Stimulated activated CD4-positive, alpha-beta T cell treated with anti-CD3 and anti-CD28 coated beads, Interleukin-15, amount 100 ng/mL, for 1 hour (primary cell): Measurements from ENCODE around the gene CLSTN1.
"Not testable (repeated sequence)": the region's sequence is repeated elsewhere in the genome, so short reads cannot be mapped to it uniquely, and the experiment has no call there.

Experiments used
- DNase-seq, 2 donors: peaks; one replicate each; pipeline ENCODE4 v3.0.0-alpha.2; 2020; ENCODE audit warnings: low read depth in 1 of 2, low spot score in 1 of 2

Gene CLSTN1

DNA sequence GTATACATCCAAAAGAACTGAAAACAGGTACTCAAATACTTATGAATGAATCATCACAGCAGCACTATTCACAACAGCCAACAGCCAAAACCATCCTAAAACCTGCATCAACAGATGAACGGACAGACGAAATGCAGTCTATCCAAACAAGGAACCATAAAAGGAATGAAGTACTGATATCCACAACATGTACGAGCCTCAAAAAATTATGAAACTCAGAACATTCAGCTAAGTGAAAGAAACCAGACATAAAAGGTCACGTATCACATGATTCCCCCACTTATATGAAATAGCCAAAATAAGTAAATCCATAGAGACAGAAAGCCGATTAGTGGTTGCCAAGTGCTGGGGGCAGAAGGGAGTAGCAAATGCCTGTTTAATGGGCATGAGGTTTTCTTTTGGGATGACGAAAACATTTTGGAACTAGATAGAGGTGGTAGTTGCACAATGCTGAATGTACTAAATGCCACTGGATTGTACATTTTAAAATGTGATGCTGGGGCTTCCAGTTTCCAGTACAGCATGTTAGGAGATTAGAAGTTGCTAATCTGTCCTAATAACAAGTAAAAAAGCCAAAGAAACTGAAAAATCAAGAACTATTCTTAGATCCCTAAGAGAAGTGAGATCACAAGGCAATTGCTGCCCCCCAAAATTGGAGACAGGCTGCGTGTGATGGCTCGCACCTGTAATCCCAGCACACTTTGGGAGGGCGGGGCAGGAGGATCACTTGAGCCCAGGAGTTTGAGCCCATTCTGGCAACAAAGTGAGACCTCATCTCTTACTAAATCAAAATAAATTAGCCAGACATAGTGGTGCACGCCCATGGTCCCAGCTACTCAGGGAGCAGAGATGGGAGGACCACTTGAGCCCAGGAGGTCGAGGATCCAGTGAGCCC, 25.3 kb downstream of the CLSTN1 start:
- DNase-seq = no peak

DNA sequence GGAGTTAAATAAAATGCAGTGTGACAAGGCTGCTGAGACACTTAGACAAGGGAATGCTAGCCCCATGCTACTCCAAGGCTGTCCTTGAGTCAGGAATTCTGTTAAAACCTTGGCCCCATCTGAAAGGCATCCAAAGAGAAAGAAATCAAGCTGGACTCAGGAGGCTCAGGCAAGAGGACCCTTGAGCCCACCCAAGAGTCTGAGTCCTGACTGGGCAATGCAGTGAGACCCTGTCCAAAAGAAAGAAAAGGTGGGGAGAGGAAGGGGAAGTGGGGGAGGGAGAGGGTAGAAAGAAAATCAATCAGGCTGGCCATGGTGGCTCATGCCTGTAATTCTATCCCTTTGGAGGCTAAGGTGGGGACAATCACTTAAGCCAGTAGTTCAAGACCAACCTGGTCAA, 26.7 kb downstream of the CLSTN1 start:
- no peak for DNase-seq

DNA sequence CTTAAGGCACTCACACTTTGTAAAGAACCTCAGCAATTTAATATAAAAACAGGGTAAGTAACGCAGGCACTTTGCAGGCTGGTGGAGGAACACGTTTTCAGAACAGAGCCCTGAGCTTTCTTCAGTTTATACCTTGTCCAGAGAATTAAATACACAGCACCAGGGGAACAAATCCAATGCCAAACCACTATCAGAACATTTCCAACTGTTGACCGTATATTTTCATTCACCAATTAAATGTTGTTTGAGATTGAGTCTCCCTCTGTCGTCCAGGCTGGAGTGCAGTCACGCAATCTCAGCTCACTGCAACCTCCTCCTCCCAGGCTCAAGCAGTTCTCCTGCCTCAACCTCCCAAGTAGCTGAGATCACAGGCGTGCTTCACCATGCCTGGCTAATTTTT, 29.7 kb downstream of the CLSTN1 start:
- no peak for DNase-seq

DNA sequence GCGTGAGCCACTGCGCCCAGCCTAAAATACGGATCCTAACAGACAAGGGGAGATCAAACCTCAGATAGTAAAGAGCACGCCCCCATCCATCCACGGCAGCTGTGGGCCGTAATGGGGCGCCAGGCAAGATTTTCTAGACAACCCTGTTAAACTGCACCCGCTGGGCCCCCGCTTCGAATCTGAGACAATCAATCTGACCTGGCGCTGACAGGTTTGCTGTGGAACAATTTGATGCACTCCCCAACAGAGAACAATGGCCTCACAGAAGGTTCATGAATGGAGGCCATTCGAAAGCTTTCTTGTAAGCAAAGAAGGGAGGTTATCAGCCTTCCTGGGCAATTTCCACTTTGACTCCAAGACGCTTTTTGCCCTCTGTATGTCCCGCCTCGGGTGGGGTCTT, 30.5 kb downstream of the CLSTN1 start:
- DNase-seq = no peak

DNA sequence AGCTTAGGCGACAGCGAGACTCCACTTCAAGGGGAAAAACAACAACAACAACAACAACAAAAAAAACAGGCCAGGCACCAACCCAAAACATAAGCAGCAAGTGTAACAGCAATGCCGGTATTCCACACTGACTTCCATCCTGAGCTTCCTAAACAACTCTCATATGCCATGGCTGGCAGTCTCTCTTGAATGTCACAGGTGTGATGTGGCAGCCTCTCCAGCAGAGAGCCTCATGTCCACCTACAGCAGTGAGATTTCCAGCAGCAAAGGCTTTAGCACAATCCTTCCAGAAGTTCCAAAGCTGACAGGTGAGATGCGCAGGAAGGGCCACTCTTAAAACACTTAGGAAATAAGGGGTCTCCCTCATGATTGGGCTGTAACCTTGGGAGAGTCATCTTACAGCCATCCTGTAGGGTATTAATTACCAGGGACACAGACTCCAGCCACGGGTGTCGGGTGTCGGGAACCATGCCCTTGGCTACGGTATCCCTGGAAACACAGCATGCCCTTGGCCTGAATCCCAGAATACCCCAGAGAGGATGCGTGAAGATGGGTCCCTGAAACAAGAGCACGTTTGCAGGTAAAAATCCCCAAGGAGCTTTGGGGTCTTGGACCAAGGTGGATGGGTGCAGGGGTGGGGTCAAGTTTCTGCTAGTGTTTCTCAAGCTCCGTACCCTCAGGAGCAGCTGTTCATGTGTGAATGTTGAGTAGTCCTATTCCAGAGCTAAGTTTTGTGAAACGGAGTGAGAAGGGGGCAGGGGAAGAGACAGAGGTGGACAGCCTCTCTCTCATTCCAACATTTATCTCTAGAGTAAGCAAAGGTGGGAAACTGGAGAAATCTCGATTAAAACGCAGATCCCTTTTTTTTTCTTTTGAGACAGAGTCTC, 31.4 kb downstream of the CLSTN1 start:
- no peak for DNase-seq

DNA sequence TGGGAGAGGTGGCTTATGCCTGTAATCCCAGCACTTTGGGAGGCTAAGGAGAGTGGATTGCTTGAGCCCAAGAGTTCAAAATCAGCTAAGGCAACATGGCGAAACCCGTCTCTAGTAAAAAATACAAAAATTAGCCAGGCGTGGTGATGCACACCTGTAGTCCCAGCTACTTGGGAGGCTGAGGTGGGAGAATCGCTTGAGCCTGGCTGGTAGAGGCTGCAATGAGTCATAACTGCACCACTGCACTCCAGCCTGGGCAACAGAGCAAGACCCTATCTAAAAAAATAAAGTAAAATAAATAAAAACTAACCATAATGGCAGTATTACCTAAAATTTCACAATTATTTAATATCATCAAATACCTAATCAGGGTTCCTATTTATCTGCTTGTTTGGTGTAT, 34.1 kb downstream of the CLSTN1 start:
- not testable (repeated sequence) for DNase-seq

DNA sequence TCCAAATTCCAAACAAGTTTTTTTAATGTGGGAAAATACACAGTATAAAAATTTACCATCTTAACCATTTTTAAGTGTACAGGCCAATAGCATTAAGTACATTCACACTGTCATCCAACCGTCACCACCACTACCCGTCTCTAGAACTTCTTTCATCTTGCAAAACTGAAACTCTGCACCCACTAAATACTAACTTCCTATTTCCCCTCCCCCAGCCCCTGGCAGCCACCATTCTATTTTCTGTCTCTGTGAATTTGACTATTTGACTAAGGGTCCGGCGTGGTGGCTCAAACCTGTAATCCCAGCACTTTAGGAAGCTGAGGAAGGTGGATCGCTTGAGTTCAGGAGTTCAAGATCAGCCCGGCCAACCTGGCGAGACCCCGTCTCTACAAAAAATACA, 36.1 kb downstream of the CLSTN1 start:
- DNase-seq = peak in 1 of 2 donors; percentile 18

DNA sequence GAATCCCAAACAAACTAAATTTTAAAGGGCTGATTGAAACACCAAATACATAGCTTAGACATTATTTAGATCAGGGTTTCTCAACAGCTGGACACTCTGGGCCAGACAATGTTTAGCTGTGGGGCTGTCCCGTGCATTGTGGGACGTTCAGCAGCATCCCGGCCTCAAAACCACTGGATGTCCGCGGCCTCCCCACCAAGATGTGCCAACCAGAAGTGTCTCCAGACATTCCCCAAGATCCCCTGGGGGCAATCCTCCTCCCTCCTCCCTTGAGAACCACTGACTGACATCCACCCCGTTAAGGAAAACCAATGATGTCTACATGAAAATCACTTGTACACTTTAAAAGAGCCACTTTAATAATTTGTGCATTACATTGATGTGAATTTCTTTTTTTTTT, 38.4 kb downstream of the CLSTN1 start:
- no peak for DNase-seq

DNA sequence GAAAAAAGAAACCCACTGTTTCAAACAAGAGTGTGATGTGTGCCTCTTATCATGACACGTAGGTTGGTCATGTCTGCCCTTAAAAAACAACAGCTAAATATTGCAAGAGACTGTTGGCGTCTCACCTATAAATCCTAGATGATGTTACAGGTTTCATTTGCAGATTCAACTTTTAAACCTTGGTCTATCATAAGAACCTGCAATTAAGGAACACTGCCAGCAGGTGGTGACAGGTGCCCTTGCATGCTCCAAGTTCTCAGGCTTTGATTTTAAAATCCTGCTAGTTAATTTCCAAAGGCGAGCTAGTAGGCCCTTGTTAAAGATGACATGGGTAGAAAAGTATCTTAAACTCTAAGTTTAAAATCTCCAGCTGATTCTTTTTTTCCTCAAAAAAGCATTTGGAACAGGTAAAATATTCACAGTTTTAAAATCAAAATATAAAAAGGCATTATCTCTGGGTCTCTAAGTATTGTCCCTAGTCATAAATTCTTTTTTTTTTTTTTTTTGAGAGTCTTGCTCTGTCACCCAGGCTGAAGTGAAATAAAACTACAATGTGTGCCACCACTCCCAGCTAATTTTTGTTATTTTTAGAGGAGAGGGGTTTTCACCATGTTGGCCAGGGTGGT, 39.1 kb downstream of the CLSTN1 start:
- peak; percentile 23 to 38 for DNase-seq

DNA sequence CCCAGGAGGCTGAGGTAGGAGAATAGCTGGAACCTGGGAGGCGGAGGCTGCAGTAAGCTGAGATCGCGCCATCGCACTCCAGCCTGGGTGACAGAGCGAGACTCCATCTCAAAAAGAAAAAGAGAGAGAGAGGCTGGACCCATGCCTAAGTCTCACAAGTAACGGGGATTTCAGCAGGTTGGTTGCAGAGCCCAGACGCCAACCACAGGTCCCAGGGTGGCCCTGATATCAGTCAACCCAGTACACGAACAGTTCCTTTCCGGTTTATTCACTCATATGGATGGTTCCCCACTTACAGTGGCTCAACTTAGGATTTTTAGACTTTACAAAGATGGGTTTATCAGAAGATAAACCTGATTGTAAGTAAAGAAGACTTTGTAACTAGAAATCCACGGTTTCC, 40.9 kb downstream of the CLSTN1 start:
- DNase-seq = no peak

DNA sequence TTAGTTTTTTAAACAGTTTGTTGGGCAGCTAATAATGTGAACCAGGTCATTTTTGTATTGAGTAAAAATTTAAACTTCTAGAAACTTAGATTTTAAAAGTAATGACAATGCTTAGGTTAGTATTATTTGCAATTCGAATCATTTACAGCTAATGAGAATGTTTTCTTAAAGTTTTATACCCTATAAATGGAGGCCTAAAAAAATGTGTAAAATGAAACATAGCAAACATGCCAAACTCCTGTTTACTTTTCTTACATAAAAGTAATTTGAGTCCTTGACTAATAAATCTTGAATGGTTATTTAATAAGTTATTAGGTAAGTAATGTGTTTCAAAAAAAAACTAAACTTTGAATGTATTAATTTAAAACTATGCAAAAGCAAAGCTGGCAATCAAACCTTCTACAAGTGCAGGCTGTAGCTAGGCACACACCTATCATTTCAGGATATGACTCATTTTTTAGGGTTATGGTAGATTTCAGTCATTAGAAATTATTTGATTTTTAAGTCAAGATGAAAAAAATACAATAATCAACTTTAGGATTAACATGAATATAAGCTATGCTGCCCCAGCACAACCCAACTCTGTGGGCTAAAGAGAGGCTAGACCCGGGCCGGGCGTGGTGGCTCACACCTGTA, 41.5 kb downstream of the CLSTN1 start:
- no peak for DNase-seq

DNA sequence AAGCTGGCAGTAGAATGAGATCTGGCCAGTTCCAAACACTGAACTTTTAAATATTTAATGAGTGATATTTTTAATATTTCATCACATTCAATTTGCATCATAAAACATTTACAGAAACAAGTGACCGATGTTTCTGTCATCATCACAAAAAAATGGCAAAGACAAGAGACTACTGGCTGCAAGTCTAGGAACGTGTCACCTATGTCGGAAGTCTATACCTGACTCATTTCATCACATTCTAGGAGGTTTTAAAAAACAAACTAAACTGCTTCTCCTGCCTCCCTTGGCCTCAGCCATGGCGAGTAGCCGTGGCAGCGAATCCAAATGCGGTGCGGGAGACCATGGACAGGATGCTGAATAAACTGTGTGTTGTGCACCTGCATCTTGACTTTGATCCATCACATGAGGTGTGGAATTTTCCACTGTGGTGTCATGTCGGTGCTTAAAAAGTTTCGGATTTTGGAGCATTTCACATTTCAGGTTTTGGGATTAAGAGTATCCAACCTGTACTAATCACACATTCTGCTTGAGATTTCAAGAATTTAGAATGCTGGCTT, 43.1 kb downstream of the CLSTN1 start:
- DNase-seq = no peak

DNA sequence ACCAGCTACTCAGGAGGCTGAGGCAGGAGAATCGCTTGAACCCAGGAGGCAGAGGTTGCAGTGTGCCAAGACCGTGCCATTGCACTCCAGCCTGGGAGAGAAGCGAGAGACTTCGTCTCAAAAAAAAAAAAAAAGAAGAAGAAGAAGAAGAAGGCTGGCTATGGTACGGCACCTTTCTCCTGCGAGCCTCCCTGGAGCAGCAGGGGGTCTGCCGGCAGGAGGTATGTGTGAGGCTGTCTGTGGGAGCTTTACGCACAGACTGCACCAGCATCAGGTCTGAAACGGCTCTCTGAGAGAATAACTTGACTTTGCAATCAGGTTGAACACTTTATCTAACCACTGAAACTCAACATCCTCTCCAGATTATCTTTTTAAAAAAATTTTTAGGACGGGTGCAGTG, 44.9 kb downstream of the CLSTN1 start:
- DNase-seq = no peak

DNA sequence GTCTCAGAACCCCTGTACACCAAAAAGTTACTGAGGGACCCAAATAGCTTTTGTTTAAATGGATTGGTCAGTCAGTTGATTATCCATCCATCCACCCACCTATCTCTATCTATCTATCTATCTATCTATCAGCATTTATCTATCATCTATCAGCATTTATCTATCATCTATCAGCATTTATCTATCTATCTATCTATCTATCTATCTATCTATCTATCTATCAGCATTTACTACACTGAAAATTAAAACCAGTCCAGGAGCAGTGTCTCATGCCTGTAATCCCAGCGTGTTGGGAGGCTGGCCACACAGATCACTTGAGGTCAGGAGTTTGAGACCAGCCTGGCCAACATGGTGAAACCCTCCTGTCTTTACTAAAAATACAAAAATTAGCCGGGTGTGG, 47.1 kb downstream of the CLSTN1 start:
- DNase-seq = no peak

DNA sequence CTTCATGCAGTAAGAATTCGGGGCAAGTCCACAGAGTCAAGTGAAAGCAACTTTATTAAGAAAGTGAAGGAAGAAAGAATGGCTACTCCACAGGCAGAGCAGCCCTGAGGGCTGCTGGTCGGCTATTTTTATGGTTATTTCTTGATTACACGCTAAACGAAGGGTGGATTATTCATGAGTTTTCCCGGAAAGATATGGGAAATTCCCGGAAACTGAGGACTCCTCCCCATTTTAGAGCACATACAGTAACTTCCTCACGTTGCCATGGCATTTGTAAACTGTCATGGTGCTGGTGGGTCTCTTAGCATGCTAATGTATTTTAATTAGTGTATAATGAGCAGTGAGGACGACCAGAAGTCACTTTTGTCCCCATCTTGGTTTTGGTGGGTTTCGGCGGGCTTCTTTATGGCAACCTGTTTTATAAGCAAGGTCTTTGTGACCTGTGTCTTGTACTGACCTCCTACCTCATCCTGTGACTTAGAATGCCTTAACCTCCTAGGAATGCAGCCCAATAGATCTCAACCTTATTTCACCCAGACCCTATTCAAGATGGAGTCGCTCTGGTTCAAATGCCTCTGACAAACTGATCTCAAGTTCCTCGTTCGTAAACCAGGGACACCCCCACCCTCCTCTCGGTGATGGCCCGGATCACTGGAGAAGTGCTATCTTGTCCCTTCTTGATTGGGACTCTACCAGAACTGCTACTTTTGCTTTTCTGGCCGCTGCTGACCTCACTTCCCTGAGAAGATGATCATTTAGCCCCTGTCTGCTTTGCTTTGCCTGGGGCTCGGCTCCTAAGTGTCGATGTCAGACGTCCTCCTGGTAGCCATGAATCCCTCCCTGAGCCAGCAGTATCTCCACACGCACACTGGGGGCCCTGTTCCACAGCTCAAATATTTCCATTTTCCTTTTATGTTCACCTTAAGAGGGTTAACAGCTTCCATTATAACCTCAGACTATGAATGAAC, 48.8 kb downstream of the CLSTN1 start:
- DNase-seq = no peak

DNA sequence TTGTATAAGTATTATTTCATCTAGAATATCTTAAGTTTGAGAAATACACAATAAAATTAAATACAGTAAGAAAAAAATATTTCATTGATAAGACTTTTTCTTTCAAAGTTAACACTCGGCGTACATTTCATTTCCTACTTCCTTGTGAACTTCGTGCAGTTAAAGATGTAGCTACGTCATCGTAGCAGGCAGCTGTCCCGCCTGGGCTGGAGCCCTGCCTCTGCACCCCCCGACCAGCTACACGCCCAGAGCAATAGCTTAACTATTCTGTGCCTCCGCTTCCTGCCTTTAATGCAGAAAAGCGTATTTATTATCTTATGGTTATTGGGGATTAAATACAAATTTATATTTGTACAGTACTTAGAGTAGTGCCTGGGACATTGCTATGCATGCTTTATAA, 53.5 kb downstream of the CLSTN1 start:
- no peak for DNase-seq

DNA sequence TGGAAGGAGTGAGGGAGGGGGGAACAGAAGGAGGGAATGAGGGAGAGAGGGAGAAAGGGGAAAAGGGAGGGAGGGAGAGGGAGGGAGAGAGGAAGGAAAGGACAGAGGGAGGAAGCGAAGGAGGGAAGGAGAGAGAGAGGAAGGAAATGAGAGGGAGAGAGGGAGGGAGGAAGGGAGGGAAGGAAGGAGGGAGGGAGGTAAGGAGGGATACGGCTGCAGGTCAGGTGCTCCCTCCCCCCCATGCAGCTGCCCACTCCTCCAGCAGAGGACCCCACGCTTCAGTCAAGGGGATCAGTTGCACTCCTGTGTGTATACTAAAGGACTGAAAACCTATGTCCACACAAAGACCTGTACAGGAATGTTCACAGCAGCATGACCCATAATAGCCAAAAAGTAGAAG, 54.8 kb downstream of the CLSTN1 start:
- DNase-seq = no peak

DNA sequence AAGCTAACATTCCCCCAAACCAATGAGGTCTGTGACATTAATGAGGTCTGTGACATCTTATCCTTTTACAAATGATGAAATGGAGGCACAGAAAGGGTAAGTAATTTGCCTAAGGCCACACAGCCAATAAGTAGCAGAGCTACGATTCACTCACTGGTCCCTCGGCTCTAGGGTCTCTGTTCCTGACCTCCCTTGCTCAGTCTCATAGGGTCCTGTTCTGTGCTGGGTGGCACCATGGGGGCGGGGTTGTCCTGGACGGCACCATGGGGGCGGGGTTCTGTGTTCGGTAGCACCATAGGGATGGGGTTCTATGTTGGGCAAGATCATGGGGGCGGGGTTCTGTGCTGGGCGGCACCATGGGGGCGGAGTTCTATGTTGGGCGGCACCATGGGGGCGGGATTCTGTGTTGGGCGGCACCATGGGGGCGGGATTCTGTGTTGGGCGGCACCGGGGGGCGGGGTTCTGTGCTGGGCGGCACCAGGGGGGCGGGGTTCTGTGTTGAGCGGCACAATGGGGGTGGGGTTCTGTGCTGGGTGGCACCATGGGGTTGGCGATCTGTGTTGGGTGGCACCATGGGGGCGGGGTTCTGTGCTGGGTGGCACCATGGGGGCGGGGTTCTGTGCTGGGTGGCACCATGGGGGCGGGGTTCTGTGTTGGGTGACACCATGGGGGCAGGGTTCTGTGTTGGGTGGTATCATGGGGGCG, 55.6 kb downstream of the CLSTN1 start:
- no peak for DNase-seq

DNA sequence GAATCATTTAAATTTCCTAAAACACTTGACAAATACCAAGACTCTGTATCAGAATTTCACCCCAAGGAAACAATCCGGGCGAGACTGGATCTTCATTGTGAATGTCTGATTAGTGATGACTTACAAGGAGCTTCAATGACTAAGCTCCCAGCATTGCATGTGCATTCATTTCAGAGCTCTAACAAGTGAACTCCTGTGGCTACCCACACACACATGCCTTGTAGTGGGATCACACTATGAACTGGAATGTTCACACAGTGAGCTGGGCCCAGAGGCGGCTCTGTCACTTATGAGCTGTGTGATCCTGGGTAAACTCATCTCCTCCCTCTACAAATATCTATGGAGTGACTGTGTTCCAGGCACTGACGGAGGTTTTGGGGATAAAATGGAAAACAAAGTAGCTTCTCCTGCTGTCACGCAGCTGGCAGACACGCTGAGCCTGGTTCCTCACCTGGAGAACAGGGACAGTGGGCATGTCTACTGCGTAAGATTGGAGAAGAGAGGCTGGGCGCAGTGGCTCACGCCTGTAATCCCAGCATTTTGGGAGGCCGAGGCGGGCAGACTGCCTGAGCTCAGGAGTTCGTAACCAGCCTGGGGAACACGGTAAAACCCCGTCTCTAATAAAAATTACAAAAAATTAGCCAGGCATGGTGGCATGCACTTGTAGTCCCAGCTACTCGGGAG, 56.9 kb downstream of the CLSTN1 start:
- DNase-seq = no peak
